Measurements from ENCODE around the gene PLCG2. TPM values are rescaled to one million over a fixed set of nuclear protein-coding genes. Genes with fewer than 3 reads are reported as not detected.
A peak's percentile ranks its signal among the peaks of the same experiment; 100 is the strongest.

The PLCG2 gene
- total RNA-seq, 1 experiment from 2014 or later, result 14.4 TPM

- Histone ChIP-seq H3K4me1 (no peaks in the 10 kb centered on the region), H3K27me3 (replicated peaks; ENCODE audit: control insufficient read depth, insufficient read depth, low read length) (no peaks in the 10 kb centered on the region), H3K4me3 (ENCODE audit: low read depth, low read length) (no peak overlapping the region), H3K9me3 (no peaks in the 10 kb centered on the region), H3K36me3 (ENCODE audit: control insufficient read depth, insufficient read depth, low read length) (no peaks in the 10 kb centered on the region)
- TF ChIP-seq CTCF (IDR thresholded peaks at IDR 0.05; ENCODE audit: insufficient read depth in 1 of 2, low read depth in 1 of 2, low read length in 1 of 2, severe bottlenecking in 1 of 2, unreplicated experiment in 1 of 2), result peak; percentile 50 to 63
- Mint-ChIP-seq H3K4me3 (ENCODE audit: unreplicated experiment) (no peak overlapping the region), H3K9me3 (ENCODE audit: unreplicated experiment) (no peaks in the 10 kb centered on the region), H3K27ac (ENCODE audit: unreplicated experiment) (no peak overlapping the region), H3K27me3 (ENCODE audit: insufficient read depth, unreplicated experiment) (peaks cover 2% of the 10 kb centered on the region), H3K36me3 (ENCODE audit: insufficient read depth, unreplicated experiment) (no peaks in the 10 kb centered on the region), H3K4me1 (ENCODE audit: low read depth, unreplicated experiment) (no peaks in the 10 kb centered on the region)
- POLR2A ChIA-PET, result no interaction called here
- CTCF ChIA-PET, result interaction anchor here (0.6 kb wide), 1 partner anchor 319 kb away, joined by 5 read pairs; no protein-coding TSS in a partner anchor
- DNase-seq, result peak; percentile 67 to 68
- intact Hi-C loops (cut with micrococcal nuclease; ENCODE audit: unreplicated experiment), result loop anchor here (10.0 kb wide), 1 partner anchor 726 kb away; the partner anchor contains the start of genes CENPN and CMC2
- no TSS peak for BruUV-seq (replicated peaks)
Observed at GRCh38 chr16:81730090-81731051, 48.7 kb upstream of the PLCG2 start.

GRCh38 chr16:81731649-81732048 is 47.4 kb upstream of the PLCG2 start:
- H3K9me3 ChIP-seq, result no peaks in the 10 kb centered on the region
- Mint-ChIP-seq H3K9me3 (ENCODE audit: unreplicated experiment) (no peaks in the 10 kb centered on the region), H3K27ac (ENCODE audit: unreplicated experiment) (no peak overlapping the region), H3K36me3 (ENCODE audit: insufficient read depth, unreplicated experiment) (no peaks in the 10 kb centered on the region), H3K27me3 (ENCODE audit: insufficient read depth, unreplicated experiment) (no peaks in the 10 kb centered on the region), H3K4me3 (ENCODE audit: unreplicated experiment) (no peak overlapping the region), H3K4me1 (ENCODE audit: low read depth, unreplicated experiment) (no peaks in the 10 kb centered on the region)
- no peak overlapping the region for H3K4me3 ChIP-seq (ENCODE audit: low read depth, low read length)
- H3K27me3 ChIP-seq (replicated peaks; ENCODE audit: control insufficient read depth, insufficient read depth, low read length), result no peaks in the 10 kb centered on the region
- H3K4me1 ChIP-seq, result no peaks in the 10 kb centered on the region
- no peak for DNase-seq
- no TSS peak for BruUV-seq (replicated peaks)
- ChIA-PET POLR2A (no interaction called here), CTCF (interaction anchor here (0.7 kb wide), 1 partner anchor 35 kb away, joined by 4 read pairs; no protein-coding TSS in a partner anchor)
- no peak for TF ChIP-seq CTCF (IDR thresholded peaks at IDR 0.05; ENCODE audit: insufficient read depth in 1 of 2, low read depth in 1 of 2, low read length in 1 of 2, severe bottlenecking in 1 of 2, unreplicated experiment in 1 of 2)
- intact Hi-C loops (cut with micrococcal nuclease; ENCODE audit: unreplicated experiment), result loop anchor here (10.0 kb wide), 1 partner anchor 727 kb away; the partner anchor contains the start of genes CENPN and CMC2
- H3K36me3 ChIP-seq (ENCODE audit: control insufficient read depth, insufficient read depth, low read length), result no peaks in the 10 kb centered on the region

GRCh38 chr16:81732699-81733098 is 46.4 kb upstream of the PLCG2 start:
- DNase-seq, result no peak
- Mint-ChIP-seq H3K4me1 (ENCODE audit: low read depth, unreplicated experiment) (no peaks in the 10 kb centered on the region), H3K9me3 (ENCODE audit: unreplicated experiment) (no peaks in the 10 kb centered on the region), H3K36me3 (ENCODE audit: insufficient read depth, unreplicated experiment) (no peaks in the 10 kb centered on the region), H3K4me3 (ENCODE audit: unreplicated experiment) (no peak overlapping the region), H3K27me3 (ENCODE audit: insufficient read depth, unreplicated experiment) (no peaks in the 10 kb centered on the region), H3K27ac (ENCODE audit: unreplicated experiment) (no peak overlapping the region)
- no peak overlapping the region for H3K4me3 ChIP-seq (ENCODE audit: low read depth, low read length)
- ChIA-PET POLR2A (no interaction called here), CTCF (no interaction called here)
- no peaks in the 10 kb centered on the region for H3K36me3 ChIP-seq (ENCODE audit: control insufficient read depth, insufficient read depth, low read length)
- peaks cover 3% of the 10 kb centered on the region; the same call in 1 of the 2 replicates for H3K4me1 ChIP-seq
- no TSS peak for BruUV-seq (replicated peaks)
- TF ChIP-seq CTCF (IDR thresholded peaks at IDR 0.05; ENCODE audit: insufficient read depth in 1 of 2, low read depth in 1 of 2, low read length in 1 of 2, severe bottlenecking in 1 of 2, unreplicated experiment in 1 of 2), result no peak
- H3K9me3 ChIP-seq, result no peaks in the 10 kb centered on the region
- intact Hi-C loops (cut with micrococcal nuclease; ENCODE audit: unreplicated experiment), result loop anchor here (10.0 kb wide), 1 partner anchor 728 kb away; the partner anchor contains the start of genes CENPN and CMC2
- H3K27me3 ChIP-seq (replicated peaks; ENCODE audit: control insufficient read depth, insufficient read depth, low read length), result no peaks in the 10 kb centered on the region

All from Caco-2 (cell line).